ENCODE results near the gene VRK3. TPM values are rescaled to one million over a fixed set of nuclear protein-coding genes. Genes with fewer than 3 reads are reported as not detected.
A peak's percentile ranks its signal among the peaks of the same experiment; 100 is the strongest.

The VRK3 gene
- total RNA-seq, 6 experiments from 2014 or later, result 30.2 to 33.9 (median 32.7) TPM

GRCh38 chr19:50047671-50048070 lies 22.5 kb upstream of the VRK3 start:
- Mint-ChIP-seq H3K27ac (no peak overlapping the region), H3K4me1 (ENCODE audit: low read depth) (no peaks in the 10 kb centered on the region), H3K36me3 (ENCODE audit: low read depth) (peaks cover 68% of the 10 kb centered on the region), H3K27me3 (ENCODE audit: insufficient read depth) (peaks cover 3% of the 10 kb centered on the region), H3K9me3 (peaks cover 77% of the 10 kb centered on the region), H3K4me3 (no peak overlapping the region)
- no peak for DNase-seq
- TF ChIP-seq CTCF (IDR thresholded peaks at IDR 0.05), result no peak

GRCh38 chr19:50046649-50047503 lies 21.7 kb upstream of the VRK3 start:
- H3K36me3 Mint-ChIP-seq (ENCODE audit: low read depth), result peaks cover 76% of the 10 kb centered on the region
- no peak overlapping the region for H3K27ac Mint-ChIP-seq
- H3K27me3 Mint-ChIP-seq (ENCODE audit: insufficient read depth), result peaks cover 3% of the 10 kb centered on the region
- H3K9me3 Mint-ChIP-seq, result peaks cover 84% of the 10 kb centered on the region
- no peak for DNase-seq
- H3K4me3 Mint-ChIP-seq, result no peak overlapping the region
- TF ChIP-seq CTCF (IDR thresholded peaks at IDR 0.05), result peak; percentile 76
- no peaks in the 10 kb centered on the region for H3K4me1 Mint-ChIP-seq (ENCODE audit: low read depth)

DNA sequence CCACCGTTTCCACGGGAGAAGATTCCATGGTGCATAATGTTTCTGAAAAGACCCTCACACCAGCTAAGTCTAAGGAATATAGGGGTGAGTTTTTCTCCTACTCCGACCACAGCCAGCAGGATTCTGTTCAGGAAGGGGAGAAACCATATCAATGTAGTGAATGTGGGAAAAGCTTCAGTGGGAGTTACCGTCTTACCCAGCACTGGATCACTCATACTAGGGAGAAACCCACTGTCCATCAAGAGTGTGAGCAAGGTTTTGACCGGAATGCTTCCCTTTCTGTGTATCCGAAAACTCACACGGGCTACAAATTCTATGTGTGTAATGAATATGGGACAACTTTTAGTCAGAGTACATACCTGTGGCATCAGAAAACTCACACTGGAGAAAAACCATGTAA lies 19.8 kb upstream of the VRK3 start:
- Mint-ChIP-seq H3K9me3 (peaks cover 75% of the 10 kb centered on the region), H3K27me3 (ENCODE audit: insufficient read depth) (no peaks in the 10 kb centered on the region; the same call in none of the 2 replicates), H3K36me3 (ENCODE audit: low read depth) (peaks cover 88% of the 10 kb centered on the region), H3K4me1 (ENCODE audit: low read depth) (peaks cover 3% of the 10 kb centered on the region; the same call in 1 of the 2 replicates), H3K27ac (no peak overlapping the region), H3K4me3 (no peak overlapping the region)
- DNase-seq, result no peak
- TF ChIP-seq CTCF (IDR thresholded peaks at IDR 0.05), result no peak

DNA sequence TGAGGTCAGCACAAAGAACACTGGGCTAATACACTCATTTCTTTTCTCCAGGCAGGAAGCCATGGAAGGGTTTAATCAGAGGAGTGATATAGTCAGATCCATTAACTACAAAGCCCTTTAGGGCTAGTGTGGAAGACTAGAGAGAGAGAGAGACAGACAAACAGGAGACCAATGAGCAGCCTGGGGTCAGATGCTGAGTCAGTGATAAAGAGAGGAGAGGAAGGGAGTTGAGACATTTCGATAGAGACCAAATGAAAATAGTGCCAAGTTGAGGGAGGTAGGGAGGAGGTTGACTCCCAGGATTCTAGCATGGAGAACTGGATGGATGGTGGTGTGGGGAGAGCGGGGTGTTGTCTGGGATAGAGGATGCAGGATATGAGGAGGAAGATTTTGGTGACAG lies 18.8 kb upstream of the VRK3 start:
- Mint-ChIP-seq H3K4me1 (ENCODE audit: low read depth) (peaks cover 6% of the 10 kb centered on the region; the same call in 1 of the 2 replicates), H3K36me3 (ENCODE audit: low read depth) (peaks cover 97% of the 10 kb centered on the region), H3K27ac (0 out of 2 replicates have a peak overlapping the region, but pooled peaks have one; percentile 1), H3K27me3 (ENCODE audit: insufficient read depth) (no peaks in the 10 kb centered on the region; the same call in 1 of the 2 replicates), H3K4me3 (no peak overlapping the region), H3K9me3 (peaks cover 69% of the 10 kb centered on the region)
- no peak for TF ChIP-seq CTCF (IDR thresholded peaks at IDR 0.05)
- DNase-seq, result no peak

DNA sequence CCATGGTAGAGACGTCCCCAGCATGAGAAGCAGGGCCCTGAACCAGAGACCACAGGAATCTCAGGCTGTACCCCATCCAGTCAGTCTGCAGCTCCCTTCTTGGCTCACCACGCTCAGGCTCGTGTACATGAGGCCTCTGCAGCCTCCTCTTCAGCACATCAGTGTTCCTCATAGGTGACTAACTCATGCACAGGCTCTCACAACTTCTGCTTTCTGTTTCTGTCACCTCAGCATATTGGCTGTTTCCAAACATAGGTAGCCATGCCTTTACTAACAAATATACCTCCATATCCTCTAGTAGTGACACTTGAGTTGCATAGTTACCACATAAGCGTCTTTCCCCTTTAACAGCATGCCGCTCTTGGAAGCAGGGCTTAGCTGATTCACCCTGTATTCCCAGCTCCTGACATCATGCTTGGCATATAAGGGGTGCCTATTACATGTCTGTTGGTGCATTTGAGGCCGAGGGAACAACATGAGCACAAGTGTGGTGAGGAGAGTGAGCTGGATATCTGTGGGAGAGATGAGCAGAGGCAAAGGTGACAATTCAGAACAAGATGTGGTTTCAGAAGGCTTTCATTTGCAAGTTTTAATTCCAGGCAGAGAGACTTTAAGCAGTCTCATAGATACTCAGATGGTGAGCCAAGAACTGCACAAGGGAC lies 17.3 kb upstream of the VRK3 start:
- H3K4me1 Mint-ChIP-seq (ENCODE audit: low read depth), result peaks cover 6% of the 10 kb centered on the region; the same call in 1 of the 2 replicates
- no peaks in the 10 kb centered on the region; the same call in 1 of the 2 replicates for H3K27me3 Mint-ChIP-seq (ENCODE audit: insufficient read depth)
- H3K9me3 Mint-ChIP-seq, result peaks cover 54% of the 10 kb centered on the region
- H3K4me3 Mint-ChIP-seq, result no peak overlapping the region
- peaks cover 91% of the 10 kb centered on the region for H3K36me3 Mint-ChIP-seq (ENCODE audit: low read depth)
- TF ChIP-seq CTCF (IDR thresholded peaks at IDR 0.05), result no peak
- no peak overlapping the region for H3K27ac Mint-ChIP-seq
- no peak for DNase-seq
